ENCODE measurements around the gene XCL1.

XCL1 gene

DNA sequence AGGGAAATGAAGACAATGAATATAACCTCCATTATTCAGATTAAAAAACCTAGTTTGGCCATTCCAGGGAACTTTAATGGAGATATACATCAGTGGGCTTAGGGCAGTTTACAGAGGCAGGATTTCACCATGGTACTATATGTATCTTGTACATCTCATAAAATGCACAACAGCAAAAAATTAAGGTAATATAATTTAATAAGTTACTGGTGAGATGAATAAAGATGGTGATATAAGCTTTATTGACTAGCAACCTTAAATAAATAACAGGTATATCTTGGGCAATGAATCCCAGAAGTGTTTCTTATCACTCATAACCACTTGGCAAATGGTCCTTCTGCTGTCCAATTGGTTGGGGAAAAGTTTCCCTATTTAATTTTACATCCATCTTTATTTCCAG lies 29.0 kb downstream of the XCL1 start:
- no peak for DNase-seq (ENCODE audit: low read depth, low spot score)

DNA sequence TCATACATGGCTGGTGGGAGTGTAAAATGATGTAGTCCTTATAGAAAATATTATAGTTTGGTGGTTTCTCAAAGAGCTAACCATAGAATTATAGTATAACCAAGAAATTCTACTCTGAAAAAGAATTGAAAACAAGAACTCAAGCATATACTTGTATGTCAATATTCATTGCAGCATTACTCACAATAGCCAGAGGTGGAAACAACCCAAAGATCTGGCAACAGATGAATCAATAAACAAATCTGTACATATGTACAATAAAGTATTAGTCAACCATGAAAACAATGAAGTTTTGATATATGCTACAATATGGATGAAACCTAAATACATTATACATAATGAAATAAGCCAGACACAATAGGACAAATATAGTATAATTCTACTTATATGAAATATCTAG lies 29.7 kb downstream of the XCL1 start:
- no peak for DNase-seq (ENCODE audit: low read depth, low spot score)

DNA sequence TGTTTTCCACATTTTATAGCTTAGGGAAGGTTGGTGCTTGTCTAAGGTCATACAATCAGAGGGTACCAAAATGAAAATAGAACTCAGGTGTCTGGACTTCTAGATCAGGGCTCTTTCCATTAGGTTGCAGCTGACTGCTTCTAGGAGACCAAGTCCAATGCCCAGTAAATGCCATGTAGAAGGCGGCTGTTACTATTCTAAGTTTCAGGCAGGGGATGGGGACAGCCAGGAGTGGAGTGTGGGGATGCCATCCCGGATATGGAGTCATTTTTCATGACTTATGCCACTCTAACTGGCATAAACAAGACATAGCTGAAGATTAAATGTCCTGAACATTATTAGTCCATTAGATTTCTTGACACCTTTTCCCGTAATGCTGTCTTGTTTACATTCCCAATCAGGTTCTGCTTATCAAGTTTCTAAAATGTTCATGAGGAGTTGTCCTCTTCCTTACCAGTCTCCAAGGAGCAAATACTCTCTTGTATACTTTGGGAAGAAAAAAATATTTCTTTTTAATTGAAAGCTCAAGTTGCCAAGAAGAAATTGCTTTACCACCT lies 31.5 kb downstream of the XCL1 start:
- no peak for DNase-seq (ENCODE audit: low read depth, low spot score)

DNA sequence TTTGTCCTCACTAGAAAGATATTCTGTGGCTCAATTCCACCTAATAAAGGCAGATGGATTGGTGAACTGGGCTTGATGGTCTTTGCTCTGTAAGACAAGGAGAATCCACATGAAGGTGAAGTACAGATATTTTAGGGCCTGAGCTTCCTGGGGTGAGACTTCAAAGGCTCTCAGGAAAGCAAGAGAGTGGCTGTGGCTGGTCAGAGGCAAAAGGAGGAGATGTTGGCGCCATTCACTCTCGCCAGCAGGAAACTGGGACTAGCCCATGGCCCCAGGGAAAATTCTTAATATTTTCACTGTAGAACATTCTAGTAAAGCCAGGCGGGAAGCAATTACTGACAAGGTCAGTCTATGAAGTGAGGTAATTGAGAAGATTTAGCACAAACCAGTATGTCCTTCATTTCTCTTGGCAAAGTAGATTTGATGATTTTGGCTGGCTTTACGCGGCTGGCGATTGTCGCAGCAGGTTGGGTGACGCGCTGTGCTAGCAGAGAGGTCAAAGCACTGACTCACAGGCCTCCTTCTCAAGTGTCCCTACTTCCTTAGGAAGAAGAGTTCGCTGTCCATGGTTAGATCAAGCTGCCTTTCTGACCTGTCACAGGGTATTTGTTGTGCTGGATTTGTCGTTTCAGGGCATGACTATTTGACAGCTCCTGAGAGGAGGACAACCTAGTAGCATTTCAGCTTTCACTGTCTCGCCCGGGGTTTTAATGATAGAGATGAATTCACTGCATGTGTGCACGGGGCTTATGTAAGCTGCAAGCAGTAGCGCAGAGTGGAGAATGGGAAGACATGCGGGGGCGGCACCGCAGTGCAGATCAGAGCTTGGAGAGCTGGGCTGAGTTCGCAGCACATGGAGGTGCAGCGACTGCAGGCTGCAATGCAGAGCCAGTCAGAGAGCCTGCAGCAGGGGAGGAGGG lies 32.7 kb downstream of the XCL1 start:
- no peak for DNase-seq (ENCODE audit: low read depth, low spot score)

DNA sequence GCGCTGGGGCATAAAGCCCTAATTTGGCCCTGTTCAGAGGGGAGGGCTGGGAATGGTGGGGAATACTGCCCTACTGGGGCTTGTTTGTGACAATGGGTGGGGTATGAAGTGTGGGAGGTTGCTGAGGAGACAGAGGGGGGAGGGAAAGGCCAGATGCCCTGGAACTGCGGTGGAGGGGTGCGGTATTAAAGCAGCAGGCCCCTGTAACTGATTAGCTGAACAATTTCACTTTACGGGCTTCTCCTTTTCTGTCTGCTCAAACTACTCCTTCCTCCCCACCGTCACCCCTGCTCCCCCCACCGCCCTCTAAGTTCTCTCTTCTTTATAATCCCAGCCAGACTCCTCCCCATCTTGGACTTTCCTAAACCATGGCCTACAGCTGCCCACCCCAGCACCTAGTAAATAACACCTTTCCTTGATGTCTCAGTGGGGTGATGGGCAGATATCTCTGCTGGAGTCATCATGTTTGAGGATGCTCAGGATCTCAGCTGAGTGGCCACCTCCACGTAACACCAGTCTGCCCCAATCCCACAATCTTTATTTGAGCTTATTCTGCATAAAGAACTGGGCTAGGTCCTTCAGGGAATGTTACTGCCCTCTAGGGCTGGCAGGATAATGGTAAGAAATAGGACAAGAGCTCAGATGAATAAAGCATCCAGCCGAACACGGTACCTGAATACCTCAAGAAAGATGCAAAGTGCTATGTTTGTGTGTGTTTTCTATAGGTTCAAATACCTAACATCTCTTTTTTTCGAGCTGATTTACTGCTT lies 33.5 kb downstream of the XCL1 start:
- DNase-seq (ENCODE audit: low read depth, low spot score) = no peak

DNA sequence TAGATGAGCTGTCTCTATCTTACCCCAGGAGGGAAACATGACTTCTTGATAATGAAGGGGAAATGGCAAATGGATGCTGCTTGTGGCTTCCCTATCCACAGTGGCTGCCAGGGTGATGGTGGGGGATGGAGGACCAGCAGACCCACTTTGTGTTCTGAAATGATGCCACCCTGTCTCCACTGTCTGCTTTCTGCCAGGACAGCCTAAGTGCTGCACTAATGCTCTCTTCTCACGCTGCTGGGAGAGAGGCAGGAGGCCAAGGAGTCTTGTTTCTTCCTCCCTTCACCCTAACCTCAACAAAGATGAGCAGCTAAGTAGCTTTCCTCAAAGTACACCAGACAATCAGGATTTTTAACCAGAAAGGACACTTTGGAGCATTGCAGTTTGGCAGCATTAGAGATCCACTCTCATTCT lies 36.6 kb downstream of the XCL1 start:
- no peak for DNase-seq (ENCODE audit: low read depth, low spot score)

DNA sequence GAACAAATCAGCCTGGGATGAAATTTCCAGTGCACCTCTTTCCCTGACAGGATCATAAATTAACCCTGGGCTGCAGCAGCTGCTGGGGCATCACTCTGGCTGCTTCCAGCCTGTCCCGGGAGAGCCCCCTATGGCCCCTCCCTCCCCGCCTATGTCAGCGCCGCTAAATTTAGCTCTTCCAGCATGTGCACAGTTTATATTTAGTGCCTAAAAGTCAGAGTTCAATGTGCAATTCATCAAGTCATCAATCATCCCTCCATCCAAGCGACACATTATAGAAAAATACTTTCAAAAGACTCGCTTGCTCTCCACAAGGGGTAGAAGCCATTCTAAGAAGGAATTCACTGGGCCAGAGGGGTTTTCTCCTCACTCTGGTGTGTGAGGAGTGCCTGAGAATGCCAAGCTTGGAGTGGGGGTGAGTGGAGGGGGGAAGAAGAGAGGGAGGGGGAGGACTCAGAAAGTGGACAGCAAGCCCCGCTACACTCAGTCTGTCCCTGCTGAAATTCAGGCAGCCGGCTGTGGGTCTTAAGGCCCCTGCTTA lies 37.4 kb downstream of the XCL1 start:
- no peak for DNase-seq (ENCODE audit: low read depth, low spot score)

DNA sequence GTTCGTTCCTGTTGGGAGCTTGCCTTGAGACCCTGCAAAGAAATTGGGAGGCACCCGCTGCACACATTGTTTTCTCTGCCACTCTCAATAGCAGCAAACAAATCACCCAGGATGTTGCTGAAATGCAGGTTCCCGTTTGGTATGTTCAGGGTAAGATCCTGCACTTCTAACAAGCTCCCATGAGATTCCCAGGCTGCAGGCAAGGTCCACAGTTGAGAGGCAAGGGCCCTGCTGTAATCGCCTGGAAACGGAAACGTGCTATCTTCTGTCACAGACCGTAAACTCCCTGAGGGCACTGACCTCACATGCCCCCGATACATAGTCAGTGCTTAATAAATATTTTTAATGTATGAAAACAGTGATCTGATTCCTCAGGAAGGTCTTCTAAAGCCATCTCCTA lies 37.8 kb downstream of the XCL1 start:
- DNase-seq (ENCODE audit: low read depth, low spot score) = no peak

DNA sequence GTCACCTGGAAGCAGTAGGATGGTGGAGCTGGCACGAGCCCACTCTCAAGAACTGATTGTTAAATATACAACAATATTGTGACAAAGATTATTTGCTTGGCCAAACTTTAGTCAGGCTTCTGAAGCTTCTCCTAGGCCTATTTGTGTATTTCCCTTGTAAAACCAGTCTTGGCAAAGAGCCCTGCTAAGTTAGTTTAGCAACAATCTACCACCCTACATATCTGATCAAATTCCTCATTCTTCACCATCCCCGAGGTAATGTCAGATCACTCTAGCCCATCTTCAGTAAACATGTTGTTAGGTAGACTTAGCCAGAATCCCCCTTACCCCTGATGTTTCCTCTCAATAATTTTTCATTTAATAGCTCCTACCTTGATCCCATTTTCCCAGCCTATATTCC lies 39.6 kb downstream of the XCL1 start:
- DNase-seq (ENCODE audit: low read depth, low spot score) = no peak

DNA sequence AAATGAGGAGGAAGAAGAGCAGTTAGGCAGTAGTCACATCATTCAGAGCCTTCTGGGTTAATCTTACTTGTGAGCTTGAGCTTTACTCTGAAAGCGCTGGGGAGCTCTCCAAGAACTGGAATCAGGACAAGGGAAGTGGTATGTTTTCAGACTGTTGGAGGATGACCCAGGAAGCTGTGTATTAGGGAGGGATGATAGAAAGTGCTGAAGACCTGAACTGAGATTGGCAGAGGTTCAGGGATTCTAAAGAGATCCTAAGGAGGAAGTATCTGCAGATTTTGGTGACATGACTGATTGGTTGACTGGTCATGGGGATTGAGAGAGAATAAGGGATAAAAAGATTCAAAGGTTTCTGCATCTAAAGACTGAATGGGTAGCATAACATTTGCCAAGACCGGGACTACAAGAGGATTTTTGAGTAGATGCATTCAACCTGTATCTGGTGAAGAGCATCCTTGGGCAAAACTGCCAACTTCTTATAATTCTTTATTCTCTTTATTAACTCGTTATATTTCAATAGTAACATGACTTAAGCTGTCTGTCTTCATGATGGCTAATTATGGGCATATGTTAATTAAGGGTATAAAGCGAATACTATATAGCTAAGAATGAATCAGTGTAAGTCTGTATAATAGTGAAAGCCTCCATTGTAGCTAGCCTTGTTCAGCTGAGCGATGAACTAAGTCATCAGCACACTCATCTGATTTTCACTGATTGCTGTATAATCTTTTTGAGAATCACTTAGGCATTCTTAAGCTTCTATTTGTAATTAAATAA lies 41.8 kb downstream of the XCL1 start:
- DNase-seq (ENCODE audit: low read depth, low spot score) = no peak

DNA sequence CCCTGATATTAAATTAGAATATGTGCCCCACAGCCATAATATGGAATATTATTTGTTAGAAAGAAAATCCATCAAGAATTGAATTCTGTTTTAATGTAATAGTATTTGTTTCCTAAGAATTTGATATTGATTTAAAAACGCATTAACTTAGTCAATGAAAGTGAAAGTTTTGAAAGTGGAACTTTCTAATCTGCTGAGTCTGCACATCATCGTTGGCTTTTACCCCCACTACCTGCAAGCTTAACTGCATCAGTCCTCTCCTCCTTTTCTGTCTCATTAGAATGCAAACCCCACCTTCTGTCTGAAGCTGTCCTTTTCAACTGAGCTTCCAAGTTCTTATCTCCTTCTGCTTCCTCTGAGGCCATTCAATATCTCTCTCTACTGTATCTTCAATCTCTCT lies 42.5 kb downstream of the XCL1 start:
- no peak for DNase-seq (ENCODE audit: low read depth, low spot score)

DNA sequence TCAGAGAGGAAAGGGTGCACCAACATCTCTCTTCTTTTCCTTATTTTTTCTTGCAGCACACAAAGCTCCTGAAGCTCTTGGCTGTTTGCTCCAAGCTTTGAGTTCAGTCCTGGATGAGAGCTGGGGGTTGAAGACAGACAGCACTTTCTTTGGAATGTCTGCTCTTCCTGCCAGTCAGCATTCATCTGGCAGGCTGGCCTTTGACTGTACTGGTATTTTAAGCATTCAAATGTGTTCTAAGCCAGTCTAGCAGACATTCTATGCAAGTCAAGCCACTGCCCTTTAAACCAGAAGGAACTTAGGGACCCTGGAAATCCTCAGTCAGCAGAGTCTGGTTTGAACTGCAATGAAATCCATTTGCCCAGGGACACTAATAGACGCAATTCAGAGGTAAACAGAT lies 45.0 kb downstream of the XCL1 start:
- no peak for DNase-seq (ENCODE audit: low read depth, low spot score)

DNA sequence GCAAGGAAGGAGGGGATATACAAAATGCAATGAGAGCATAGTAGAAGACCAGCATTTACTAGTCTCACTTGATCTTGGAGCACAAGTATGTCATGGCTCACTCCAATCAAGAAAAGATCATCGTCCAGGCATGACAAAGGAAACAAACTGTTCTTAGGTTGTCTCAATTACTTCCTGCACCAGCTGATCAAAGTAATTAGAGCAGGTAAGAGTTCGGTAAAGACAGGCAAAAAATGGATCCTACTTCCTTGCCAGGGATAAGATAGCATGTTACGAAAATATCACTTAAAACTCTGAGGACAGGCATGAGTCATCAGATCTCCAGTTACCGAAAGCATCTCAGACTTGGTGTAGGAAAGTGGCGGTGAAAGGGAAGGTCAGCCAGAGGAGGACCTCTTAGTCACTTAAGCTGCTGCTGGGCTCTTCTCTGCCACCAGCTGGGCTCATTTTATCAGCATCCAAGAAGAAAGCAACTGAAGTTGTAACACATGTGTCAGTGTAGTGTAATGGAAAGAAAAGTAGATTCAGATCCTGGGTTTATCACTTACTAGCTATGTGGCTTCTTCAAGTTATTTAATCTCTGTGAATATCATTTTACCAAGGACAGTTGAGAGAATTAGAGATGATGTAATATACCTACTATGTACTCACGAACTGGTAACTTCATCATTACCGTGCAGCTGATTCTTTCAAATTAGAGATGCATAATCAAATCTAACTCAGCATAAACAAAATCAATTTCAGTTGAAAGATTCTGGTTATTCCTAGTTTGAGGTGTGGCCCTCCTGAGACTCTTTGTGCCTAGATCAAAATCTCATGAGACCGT lies 46.8 kb downstream of the XCL1 start:
- DNase-seq (ENCODE audit: low read depth, low spot score) = no peak

DNA sequence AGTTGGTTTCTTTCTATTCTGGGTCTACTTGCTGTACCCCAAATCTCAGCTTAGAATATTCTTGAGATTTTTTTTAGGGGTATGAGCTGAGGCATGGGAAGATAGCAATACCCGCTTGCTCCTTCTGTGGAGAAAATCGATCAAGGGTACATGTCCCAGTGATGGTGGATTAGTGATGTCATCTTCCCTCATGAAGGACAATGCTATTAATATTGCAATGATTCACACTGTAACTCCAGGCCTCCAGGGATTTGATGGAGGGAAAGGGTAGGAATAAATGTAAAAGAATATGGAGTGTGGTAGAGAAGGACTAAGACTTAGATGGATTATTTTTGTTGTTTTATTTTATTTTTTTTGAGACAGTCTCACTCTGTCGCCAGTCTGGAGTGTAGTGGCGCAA lies 47.4 kb downstream of the XCL1 start:
- DNase-seq (ENCODE audit: low read depth, low spot score) = no peak

DNA sequence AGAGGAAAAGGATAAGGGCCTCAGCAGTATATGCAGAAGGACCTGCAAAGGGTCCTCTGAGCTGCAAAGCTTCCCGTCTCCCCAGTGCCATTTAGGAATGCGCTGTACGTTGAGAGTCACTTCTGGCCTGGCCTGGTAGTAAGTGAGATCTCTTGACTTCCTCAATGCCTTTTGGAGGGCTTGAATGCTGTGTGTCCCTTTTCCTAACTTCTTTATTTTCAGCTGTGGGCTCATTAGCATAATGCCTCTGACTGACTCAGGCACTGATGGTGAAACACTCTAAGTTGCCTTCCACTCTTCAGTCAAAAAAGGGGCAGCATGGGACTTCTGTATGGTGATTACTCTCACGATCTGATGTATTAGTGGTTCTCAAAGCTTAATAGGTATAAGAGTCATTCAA lies 49.9 kb downstream of the XCL1 start:
- no peak for DNase-seq (ENCODE audit: low read depth, low spot score)

DNA sequence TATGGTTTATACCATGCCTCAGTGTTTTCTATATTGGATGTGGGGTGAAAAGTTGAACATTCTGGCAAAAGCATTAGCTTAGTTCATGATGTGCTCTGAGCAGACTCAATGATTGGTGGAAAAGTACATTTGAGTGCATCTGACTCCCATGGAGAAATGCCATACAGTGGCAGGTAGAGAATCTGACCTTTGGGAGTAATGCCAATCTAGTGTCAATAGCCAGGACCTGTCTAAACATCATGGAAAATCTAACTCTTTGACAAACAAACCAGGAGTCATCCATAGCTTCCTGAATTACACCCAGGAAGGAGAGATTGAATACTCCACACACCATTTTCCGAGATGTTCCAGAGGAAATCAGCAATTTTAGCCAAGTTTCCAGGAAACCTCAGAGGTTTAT lies 51.0 kb downstream of the XCL1 start:
- no peak for DNase-seq (ENCODE audit: low read depth, low spot score)

DNA sequence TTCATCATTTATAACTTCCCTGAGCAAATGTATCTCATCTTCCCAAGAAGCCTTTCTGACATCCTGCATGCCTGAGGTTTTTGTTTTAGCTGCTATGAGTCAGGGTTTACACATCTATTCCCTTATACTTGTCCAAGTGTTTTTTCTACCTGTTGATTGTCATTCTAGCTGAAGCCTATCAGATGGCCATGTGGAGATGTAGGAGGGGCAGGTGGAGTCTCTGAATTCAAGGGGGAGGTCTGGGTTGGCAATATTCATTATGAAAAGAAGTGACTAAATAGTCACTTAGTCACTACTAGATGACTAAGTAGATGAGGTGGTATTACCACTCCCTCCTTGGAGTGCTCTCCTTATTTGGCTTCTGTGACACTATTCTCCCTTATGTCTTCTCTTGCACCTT lies 52.4 kb downstream of the XCL1 start:
- no peak for DNase-seq (ENCODE audit: low read depth, low spot score)

DNA sequence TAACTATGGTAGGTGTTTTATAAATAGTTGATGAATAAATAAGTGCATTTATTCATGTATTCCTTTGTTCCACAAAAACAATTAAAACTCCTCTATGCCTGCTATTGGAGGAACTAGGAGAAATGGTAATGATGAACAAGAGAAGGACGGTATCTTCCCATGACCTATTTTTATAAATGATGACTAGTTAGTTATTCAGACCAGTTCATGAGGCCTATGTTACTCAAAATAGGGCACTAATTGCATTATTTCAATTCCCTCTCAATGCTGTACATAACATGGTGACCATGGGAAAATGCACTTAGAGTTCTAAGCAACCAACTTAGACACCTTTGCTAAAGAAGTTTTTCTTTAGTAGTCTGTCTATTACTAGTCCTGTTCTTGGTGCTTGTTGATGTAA lies 53.1 kb downstream of the XCL1 start:
- DNase-seq (ENCODE audit: low read depth, low spot score) = no peak

Measured in smooth muscle cell of the brain vasculature (primary cell).